Ascending aorta (tissue), 2 donors: ENCODE results near the gene CYP27C1. TPM values are rescaled to one million over a fixed set of nuclear protein-coding genes. Genes with fewer than 3 reads are reported as not detected.

ENCODE experiments used
- DNase-seq, 2 donors: peaks; one replicate each; pipeline ENCODE4 v3.0.0-alpha.2; 2019; ENCODE audit warnings: low spot score in 2 of 2
- H3K27ac ChIP-seq, 2 donors: fragments of 200-600 bp; sonication (generic); one replicate each; pipeline ENCODE4 v1.5.1; 2016 to 2017; ENCODE audit warnings: mild to moderate bottlenecking in 1 of 2
- H3K27me3 ChIP-seq: fragments of 200-600 bp; sonication (generic); one replicate; pipeline ENCODE4 v1.5.1; 2017
- H3K36me3 ChIP-seq, 2 donors: fragments of 200-600 bp; sonication (generic); one replicate each; pipeline ENCODE4 v1.5.1; 2016
- H3K4me1 ChIP-seq, 2 donors: fragments of 200-600 bp; sonication (generic); one replicate each; pipeline ENCODE4 v1.5.1; 2016 to 2017; ENCODE audit warnings: mild to moderate bottlenecking in 1 of 2
- H3K4me3 ChIP-seq, 2 donors: fragments of 200-600 bp; sonication (generic); one replicate each; pipeline ENCODE4 v1.5.1; 2016 to 2017; ENCODE audit warnings: mild to moderate bottlenecking in 1 of 2
- H3K9me3 ChIP-seq, 2 donors: fragments of 200-600 bp; sonication (generic); one replicate each; pipeline ENCODE4 v1.5.1; 2016
- CTCF ChIP-seq, 3 experiments: fragments of 200-600 bp in 2 of 3; fragments of 450-650 bp in 1 of 3; sonication (generic) in 2 of 3; IDR thresholded peaks; one replicate each; pipeline ENCODE4 v1.5.1; 2016 to 2019; ENCODE audit warnings: antibody characterized with exemption in 3 of 3, mild to moderate bottlenecking in 1 of 3, moderate library complexity in 1 of 3
- intact Hi-C: fragments of 100-400 bp; cut with DNase I; formaldehyde crosslinking; loops from one replicate; pipeline ENCODE4 v1.15.1; 2023
- total RNA-seq: library from RNA; depleted of rRNA; stranded (reverse); fragments of >200 nt; gene quantifications from one replicate; pipeline ENCODE4 v1.1.0, GENCODE V29; 2016

CYP27C1 gene
- total RNA-seq, 1 donor from 2014 or later: not detected

- Histone ChIP-seq H3K27me3 (no peaks in the 10 kb centered on the region), H3K9me3 (no peaks in the 10 kb centered on the region), H3K4me3 (no peak overlapping the region), H3K36me3 (no peaks in the 10 kb centered on the region), H3K27ac (peak overlapping the region in 1 of 2 donors; percentile 3), H3K4me1 (peaks cover 0 to 3% of the 10 kb centered on the region in 2 donors)
- intact Hi-C loops: no loop called here
- TF ChIP-seq CTCF (IDR thresholded peaks at IDR 0.05): no peak
- DNase-seq: peak in 1 of 2 donors; percentile 66
Measured at GRCh38 chr2:127175041-127175721, 44.9 kb downstream of the CYP27C1 start.

DNA sequence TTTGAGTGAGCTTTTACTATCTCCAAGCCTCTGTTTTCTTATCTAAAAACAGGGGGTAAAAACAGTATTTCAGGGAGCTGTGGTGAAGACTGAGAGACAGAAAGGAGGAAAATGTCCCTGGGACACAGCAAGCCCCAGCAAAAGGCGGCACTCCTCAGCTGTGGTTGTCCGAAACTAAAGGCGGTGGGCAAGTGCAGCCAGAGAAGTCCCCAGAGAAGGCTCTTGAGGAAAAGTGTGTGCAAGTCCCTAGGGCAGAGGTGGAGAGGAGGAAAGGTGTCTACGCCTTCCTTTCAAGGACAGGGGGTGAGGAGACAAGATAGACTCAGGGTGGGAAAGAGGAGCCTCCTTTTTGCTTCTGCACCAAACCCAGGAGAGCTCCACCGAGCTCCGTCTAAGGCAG lies 45.5 kb downstream of the CYP27C1 start:
- no peak overlapping the region for H3K27ac ChIP-seq
- H3K4me1 ChIP-seq: peaks cover 0 to 3% of the 10 kb centered on the region in 2 donors
- no peak for DNase-seq
- H3K4me3 ChIP-seq: no peak overlapping the region
- no peaks in the 10 kb centered on the region for H3K36me3 ChIP-seq
- intact Hi-C loops: no loop called here
- H3K9me3 ChIP-seq: no peaks in the 10 kb centered on the region
- H3K27me3 ChIP-seq: no peaks in the 10 kb centered on the region
- no peak for TF ChIP-seq CTCF (IDR thresholded peaks at IDR 0.05)

- intact Hi-C loops: no loop called here
- H3K36me3 ChIP-seq: no peaks in the 10 kb centered on the region
- no peak overlapping the region for H3K27ac ChIP-seq
- no peak for TF ChIP-seq CTCF (IDR thresholded peaks at IDR 0.05)
- no peaks in the 10 kb centered on the region for H3K9me3 ChIP-seq
- H3K4me1 ChIP-seq: peaks cover 0 to 3% of the 10 kb centered on the region in 2 donors
- DNase-seq: peak in 1 of 2 donors; percentile 60
- no peak overlapping the region for H3K4me3 ChIP-seq
- no peaks in the 10 kb centered on the region for H3K27me3 ChIP-seq
Measured at GRCh38 chr2:127174136-127174535, 46.0 kb downstream of the CYP27C1 start.

DNA sequence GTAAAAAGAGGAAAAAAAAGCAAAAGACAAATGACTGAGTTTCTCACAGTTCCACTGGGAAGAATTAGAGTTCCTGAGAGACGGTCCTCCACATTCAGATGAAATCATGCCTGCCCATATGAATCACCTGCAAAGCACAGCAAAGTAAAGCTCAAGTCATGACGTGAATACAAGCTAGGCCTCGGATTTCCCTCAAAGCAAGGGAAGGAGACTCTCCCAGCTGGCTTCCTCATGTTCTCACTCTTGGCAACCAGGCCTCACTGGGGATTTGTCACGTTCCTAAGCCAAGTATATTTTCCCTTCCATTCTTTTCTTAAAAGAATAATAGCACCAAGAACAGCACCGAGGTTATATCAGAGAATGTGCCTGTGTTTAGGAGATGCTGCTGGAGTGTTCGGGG lies 47.0 kb downstream of the CYP27C1 start:
- intact Hi-C loops: no loop called here
- H3K27ac ChIP-seq: no peak overlapping the region

DNA sequence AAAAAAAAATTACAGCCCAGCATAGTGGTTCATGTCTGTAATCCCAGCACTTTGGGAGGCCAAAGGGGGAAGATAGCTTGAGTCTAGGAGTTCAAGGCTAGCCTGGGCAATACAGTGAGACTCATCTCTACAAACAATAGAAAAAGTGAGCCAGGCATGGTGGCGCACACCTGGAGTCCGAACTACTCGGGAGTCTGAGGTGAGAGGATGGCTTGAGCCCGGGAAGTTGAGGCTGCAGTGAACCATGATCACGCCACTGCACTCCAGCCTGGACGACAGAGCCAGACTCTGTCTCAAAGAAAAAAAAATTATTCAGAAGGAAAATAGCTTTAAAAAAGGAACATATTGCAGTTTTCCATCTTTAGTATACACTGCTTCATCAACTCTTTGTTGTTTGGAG lies 47.8 kb downstream of the CYP27C1 start:
- intact Hi-C loops: no loop called here
- H3K4me3 ChIP-seq: no peak overlapping the region
- no peaks in the 10 kb centered on the region for H3K27me3 ChIP-seq
- no peaks in the 10 kb centered on the region for H3K9me3 ChIP-seq
- TF ChIP-seq CTCF (IDR thresholded peaks at IDR 0.05): no peak
- peak in 1 of 2 donors; percentile 56 for DNase-seq
- no peak overlapping the region for H3K27ac ChIP-seq
- no peaks in the 10 kb centered on the region for H3K36me3 ChIP-seq
- H3K4me1 ChIP-seq: peaks cover 0 to 3% of the 10 kb centered on the region in 2 donors

More for the DNA sequence above, 47.0 kb downstream of the CYP27C1 start:
- no peaks in the 10 kb centered on the region for H3K36me3 ChIP-seq
- no peaks in the 10 kb centered on the region for H3K9me3 ChIP-seq
- no peaks in the 10 kb centered on the region for H3K27me3 ChIP-seq
- peaks cover 0 to 3% of the 10 kb centered on the region in 2 donors for H3K4me1 ChIP-seq
- H3K4me3 ChIP-seq: no peak overlapping the region
- no peak for TF ChIP-seq CTCF (IDR thresholded peaks at IDR 0.05)
- DNase-seq: peak in 1 of 2 donors; percentile 68
